ENCODE measurements around the gene RPL32.

DNA sequence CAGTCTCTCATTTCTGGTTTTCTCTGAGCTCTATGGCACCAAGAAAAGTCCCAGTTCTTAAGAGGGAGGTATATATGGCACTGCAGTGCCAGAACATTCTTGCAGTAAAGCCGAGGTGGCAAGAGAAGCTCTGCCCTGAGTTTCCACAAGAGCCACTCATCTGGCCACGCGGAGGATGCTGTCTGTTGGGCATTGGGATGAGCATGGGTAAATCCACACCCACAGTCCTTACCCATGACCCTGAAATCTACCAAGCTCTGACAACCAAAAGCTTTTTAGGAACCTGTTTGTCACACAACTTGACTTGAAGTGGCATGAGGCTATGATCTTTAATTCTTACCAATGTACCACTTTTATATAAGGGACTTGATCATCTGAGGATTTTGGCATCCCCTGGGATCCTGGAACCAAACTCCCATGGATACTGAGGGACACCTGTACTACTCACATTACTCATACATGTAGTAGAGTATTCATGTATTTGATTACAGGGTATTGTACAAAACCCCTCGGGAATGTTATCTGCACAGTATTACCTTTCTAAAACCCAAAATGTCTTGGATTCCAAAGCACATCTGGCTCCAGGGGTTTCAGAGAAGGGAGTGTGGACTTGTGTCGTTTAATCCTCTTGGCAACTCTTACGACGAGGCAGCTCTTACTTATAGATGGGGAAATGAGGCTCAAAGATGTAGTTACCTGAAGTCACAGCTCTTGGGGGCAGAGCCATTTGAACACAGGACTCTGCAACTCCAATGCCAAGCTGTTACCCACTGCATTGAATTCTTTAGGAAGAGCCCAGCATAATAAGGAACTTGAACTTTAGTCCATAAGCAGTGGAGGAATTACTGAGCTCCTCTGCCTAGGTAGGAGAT lies 8.8 kb downstream of the RPL32 start:
- no peak for TF ChIP-seq RAD21 (IDR thresholded peaks at IDR 0.05; ENCODE audit: low read depth)
- TF ChIP-seq, protein P1, sequence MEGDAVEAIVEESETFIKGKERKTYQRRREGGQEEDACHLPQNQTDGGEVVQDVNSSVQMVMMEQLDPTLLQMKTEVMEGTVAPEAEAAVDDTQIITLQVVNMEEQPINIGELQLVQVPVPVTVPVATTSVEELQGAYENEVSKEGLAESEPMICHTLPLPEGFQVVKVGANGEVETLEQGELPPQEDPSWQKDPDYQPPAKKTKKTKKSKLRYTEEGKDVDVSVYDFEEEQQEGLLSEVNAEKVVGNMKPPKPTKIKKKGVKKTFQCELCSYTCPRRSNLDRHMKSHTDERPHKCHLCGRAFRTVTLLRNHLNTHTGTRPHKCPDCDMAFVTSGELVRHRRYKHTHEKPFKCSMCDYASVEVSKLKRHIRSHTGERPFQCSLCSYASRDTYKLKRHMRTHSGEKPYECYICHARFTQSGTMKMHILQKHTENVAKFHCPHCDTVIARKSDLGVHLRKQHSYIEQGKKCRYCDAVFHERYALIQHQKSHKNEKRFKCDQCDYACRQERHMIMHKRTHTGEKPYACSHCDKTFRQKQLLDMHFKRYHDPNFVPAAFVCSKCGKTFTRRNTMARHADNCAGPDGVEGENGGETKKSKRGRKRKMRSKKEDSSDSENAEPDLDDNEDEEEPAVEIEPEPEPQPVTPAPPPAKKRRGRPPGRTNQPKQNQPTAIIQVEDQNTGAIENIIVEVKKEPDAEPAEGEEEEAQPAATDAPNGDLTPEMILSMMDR (IDR thresholded peaks at IDR 0.05 in 2 of 3, conservative IDR thresholded peaks at IDR 0.05 in 1 of 3; ENCODE audit: borderline replicate concordance in 1 of 3, insufficient read depth in 1 of 3, low read depth in 2 of 3, low read length in 2 of 3) = no peak
- no peak; the same call in none of the 2 replicates for TF ChIP-seq POLR2AphosphoS5 (IDR thresholded peaks at IDR 0.05; ENCODE audit: low read depth, low read length)
- no peak for TF ChIP-seq EZH2 (IDR thresholded peaks at IDR 0.05)
- TF ChIP-seq SIN3A (IDR thresholded peaks at IDR 0.05; ENCODE audit: low read depth) = no peak
- no peak for TF ChIP-seq EZH2phosphoT487 (IDR thresholded peaks at IDR 0.05; ENCODE audit: borderline replicate concordance)
- TF ChIP-seq POLR2A (IDR thresholded peaks at IDR 0.05; ENCODE audit: borderline replicate concordance, extremely low read depth, insufficient read depth, insufficient read length) = no peak
- TF ChIP-seq ZFX (IDR thresholded peaks at IDR 0.05) = no peak
- 0 out of 2 replicates have a peak, but pooled peaks have one; percentile 5 for TF ChIP-seq JUND (IDR thresholded peaks at IDR 0.05)
- TF ChIP-seq, protein P2, sequence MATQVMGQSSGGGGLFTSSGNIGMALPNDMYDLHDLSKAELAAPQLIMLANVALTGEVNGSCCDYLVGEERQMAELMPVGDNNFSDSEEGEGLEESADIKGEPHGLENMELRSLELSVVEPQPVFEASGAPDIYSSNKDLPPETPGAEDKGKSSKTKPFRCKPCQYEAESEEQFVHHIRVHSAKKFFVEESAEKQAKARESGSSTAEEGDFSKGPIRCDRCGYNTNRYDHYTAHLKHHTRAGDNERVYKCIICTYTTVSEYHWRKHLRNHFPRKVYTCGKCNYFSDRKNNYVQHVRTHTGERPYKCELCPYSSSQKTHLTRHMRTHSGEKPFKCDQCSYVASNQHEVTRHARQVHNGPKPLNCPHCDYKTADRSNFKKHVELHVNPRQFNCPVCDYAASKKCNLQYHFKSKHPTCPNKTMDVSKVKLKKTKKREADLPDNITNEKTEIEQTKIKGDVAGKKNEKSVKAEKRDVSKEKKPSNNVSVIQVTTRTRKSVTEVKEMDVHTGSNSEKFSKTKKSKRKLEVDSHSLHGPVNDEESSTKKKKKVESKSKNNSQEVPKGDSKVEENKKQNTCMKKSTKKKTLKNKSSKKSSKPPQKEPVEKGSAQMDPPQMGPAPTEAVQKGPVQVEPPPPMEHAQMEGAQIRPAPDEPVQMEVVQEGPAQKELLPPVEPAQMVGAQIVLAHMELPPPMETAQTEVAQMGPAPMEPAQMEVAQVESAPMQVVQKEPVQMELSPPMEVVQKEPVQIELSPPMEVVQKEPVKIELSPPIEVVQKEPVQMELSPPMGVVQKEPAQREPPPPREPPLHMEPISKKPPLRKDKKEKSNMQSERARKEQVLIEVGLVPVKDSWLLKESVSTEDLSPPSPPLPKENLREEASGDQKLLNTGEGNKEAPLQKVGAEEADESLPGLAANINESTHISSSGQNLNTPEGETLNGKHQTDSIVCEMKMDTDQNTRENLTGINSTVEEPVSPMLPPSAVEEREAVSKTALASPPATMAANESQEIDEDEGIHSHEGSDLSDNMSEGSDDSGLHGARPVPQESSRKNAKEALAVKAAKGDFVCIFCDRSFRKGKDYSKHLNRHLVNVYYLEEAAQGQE (IDR thresholded peaks at IDR 0.05; ENCODE audit: low read depth) = no peak
- TF ChIP-seq SRF (IDR thresholded peaks at IDR 0.05; ENCODE audit: low read depth) = no peak
- TF ChIP-seq, protein P3, sequence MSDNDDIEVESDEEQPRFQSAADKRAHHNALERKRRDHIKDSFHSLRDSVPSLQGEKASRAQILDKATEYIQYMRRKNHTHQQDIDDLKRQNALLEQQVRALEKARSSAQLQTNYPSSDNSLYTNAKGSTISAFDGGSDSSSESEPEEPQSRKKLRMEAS (IDR thresholded peaks at IDR 0.05) = no peak
